CD4-positive, alpha-beta memory T cell (primary cell): ENCODE data around the gene SDHAF3. TPM values are rescaled to one million over a fixed set of nuclear protein-coding genes. Genes with fewer than 3 reads are reported as not detected.
"Not testable (repeated sequence)": the region's sequence is repeated elsewhere in the genome, so short reads cannot be mapped to it uniquely, and the experiment has no call there.

Experiments used
- CTCF ChIA-PET: fragments of 350-600 bp; sonication (Branson Sonifier 250); formaldehyde crosslinking; loops from one replicate; lab custom pipeline; 2021; ENCODE audit warnings: inconsistent platforms; ENCODE audit not compliant: partially characterized antibody; lab: Charles Lee
- POLR2A ChIA-PET: fragments of 350-600 bp; sonication (Branson Sonifier 250); formaldehyde crosslinking; loops from one replicate; lab custom pipeline; 2021; ENCODE audit not compliant: partially characterized antibody; lab: Charles Lee
- DNase-seq, 5 donors: peaks; one replicate each; pipeline versions ENCODE4 v3.0.0 to v3.0.0-alpha.2; 2020 to 2022; ENCODE audit warnings: mixed read lengths in 1 of 5
- H3K27ac ChIP-seq: one replicate; pipeline ENCODE4 v1.7.0; 2013; ENCODE audit warnings: low read depth, low read length
- H3K27me3 ChIP-seq: 2 replicates; pipeline ENCODE4 v1.7.0; 2013; ENCODE audit warnings: mild to moderate bottlenecking, low read length, moderate library complexity; ENCODE audit not compliant: insufficient read depth
- H3K36me3 ChIP-seq: 2 replicates; pipeline ENCODE4 v1.7.0; 2013; ENCODE audit warnings: mild to moderate bottlenecking, low read length, moderate library complexity; ENCODE audit not compliant: insufficient read depth
- H3K4me1 ChIP-seq: 2 replicates; pipeline ENCODE4 v1.7.0; 2013; ENCODE audit warnings: mild to moderate bottlenecking, low read length, moderate library complexity; ENCODE audit not compliant: insufficient read depth
- H3K4me3 ChIP-seq, 2 donors: one replicate each; pipeline ENCODE4 v1.7.0; 2013; ENCODE audit warnings: low read length in 2 of 2, mild to moderate bottlenecking in 1 of 2
- H3K9me3 ChIP-seq, 2 donors: one replicate each; pipeline ENCODE4 v1.7.0; 2013; ENCODE audit warnings: low read length in 2 of 2, control low read depth in 1 of 2; ENCODE audit not compliant: control insufficient read depth in 1 of 2
- H3K27ac Mint-ChIP-seq, 7 donors: one replicate each; pipeline ENCODE4 v1.8.0; 2020 to 2021; ENCODE audit warnings: mixed read lengths in 7 of 7, mild to moderate bottlenecking in 6 of 7, inconsistent platforms in 3 of 7, moderate library complexity in 3 of 7
- H3K27me3 Mint-ChIP-seq, 2 donors: one replicate each; pipeline ENCODE4 v1.8.0; 2020 to 2021; ENCODE audit warnings: mixed read lengths in 2 of 2
- H3K36me3 Mint-ChIP-seq, 2 donors: one replicate each; pipeline ENCODE4 v1.8.0; 2020 to 2021; ENCODE audit warnings: mixed read lengths in 2 of 2, inconsistent platforms in 1 of 2, mild to moderate bottlenecking in 1 of 2
- H3K4me1 Mint-ChIP-seq, 4 donors: one replicate each; pipeline ENCODE4 v1.8.0; 2020 to 2021; ENCODE audit warnings: mixed read lengths in 4 of 4, mild to moderate bottlenecking in 1 of 4
- H3K4me3 Mint-ChIP-seq, 8 donors: one replicate each; pipeline ENCODE4 v1.8.0; 2020 to 2021; ENCODE audit warnings: mixed read lengths in 8 of 8, mild to moderate bottlenecking in 7 of 8, moderate library complexity in 6 of 8, inconsistent platforms in 3 of 8
- H3K9me3 Mint-ChIP-seq, 8 donors: one replicate each; pipeline ENCODE4 v1.8.0; 2020 to 2021; ENCODE audit warnings: mixed read lengths in 8 of 8, mild to moderate bottlenecking in 5 of 8, inconsistent platforms in 3 of 8, moderate library complexity in 1 of 8
- intact Hi-C: fragments of 100-400 bp; cut with micrococcal nuclease; formaldehyde crosslinking; loops from one replicate; pipeline ENCODE4 v1.15.1; 2023
- polyA plus RNA-seq, 2 donors: library from polyadenylated mRNA; unstranded; fragments of 300-500 nt; fragmentation: Illumina TruSeq; gene quantifications; one replicate each; pipeline ENCODE4 v1.2.3, GENCODE V29; 2021
- total RNA-seq, 2 experiments: library from RNA; stranded (reverse); gene quantifications; one replicate each; pipeline ENCODE4 v1.2.3, GENCODE V29; 2021

SDHAF3 gene
- total and polyA plus RNA-seq, 4 experiments from 2014 or later = 10.8 to 64.9 (median 25.9) TPM

- Histone ChIP-seq H3K4me1 (no peaks in the 10 kb centered on the region), H3K36me3 (no peaks in the 10 kb centered on the region), H3K4me3 (no peak overlapping the region), H3K9me3 (no peaks in the 10 kb centered on the region), H3K27ac (no peak overlapping the region), H3K27me3 (no peaks in the 10 kb centered on the region)
- peaks cover 0 to 2% (median under 1%) of the 10 kb centered on the region in 4 donors for H3K4me1 Mint-ChIP-seq
- no peak overlapping the region for H3K27ac Mint-ChIP-seq
- no peak for DNase-seq
- no peak overlapping the region for H3K4me3 Mint-ChIP-seq
- H3K9me3 Mint-ChIP-seq = no peaks in the 10 kb centered on the region
- CTCF ChIA-PET = interaction anchor here (0.6 to 2.1 kb wide), 2 partner anchors 70 to 188 kb away, joined by 3 to 6 read pairs; no protein-coding TSS in a partner anchor
- no peaks in the 10 kb centered on the region for H3K36me3 Mint-ChIP-seq
- no peaks in the 10 kb centered on the region for H3K27me3 Mint-ChIP-seq
- intact Hi-C loops = loop anchor here (10.0 kb wide), 1 partner anchor 660 kb away; no protein-coding TSS in a partner anchor
- POLR2A ChIA-PET = no interaction called here
Measured at GRCh38 chr7:97174303-97174702, 56.8 kb downstream of the SDHAF3 start.

GRCh38 chr7:97179454-97180104 is 62.1 kb downstream of the SDHAF3 start:
- no peaks in the 10 kb centered on the region for H3K9me3 ChIP-seq
- H3K27ac Mint-ChIP-seq = peak overlapping the region in 1 of 7 donors; percentile 59
- H3K27me3 ChIP-seq = no peaks in the 10 kb centered on the region
- intact Hi-C loops = loop anchor here (1.0 to 10.0 kb wide), 6 partner anchors 35 to 1104 kb away; no protein-coding TSS in a partner anchor
- H3K36me3 ChIP-seq = no peaks in the 10 kb centered on the region
- peak; percentile 37 to 49 (median 44) for DNase-seq
- no peaks in the 10 kb centered on the region for H3K9me3 Mint-ChIP-seq
- H3K4me3 ChIP-seq = no peak overlapping the region
- no peak overlapping the region for H3K4me3 Mint-ChIP-seq
- H3K4me1 ChIP-seq = no peaks in the 10 kb centered on the region
- H3K4me1 Mint-ChIP-seq = peaks cover 0 to 3% (median 0%) of the 10 kb centered on the region in 4 donors
- H3K36me3 Mint-ChIP-seq = peaks cover 14 to 19% of the 10 kb centered on the region in 2 donors
- ChIA-PET CTCF (interaction anchor here (0.6 to 2.1 kb wide), 12 partner anchors 9 to 1850 kb away, joined by 3 to 12 read pairs (median 4); partner anchors contain the start of gene SDHAF3), POLR2A (no interaction called here)
- no peaks in the 10 kb centered on the region for H3K27me3 Mint-ChIP-seq
- H3K27ac ChIP-seq = no peak overlapping the region

- intact Hi-C loops = no loop called here
- no peak overlapping the region for H3K27ac ChIP-seq
- H3K4me1 ChIP-seq = no peaks in the 10 kb centered on the region
- H3K27me3 ChIP-seq = no peaks in the 10 kb centered on the region
- Mint-ChIP-seq H3K27me3 (peaks cover 8 to 13% of the 10 kb centered on the region in 2 donors), H3K27ac (no peak overlapping the region), H3K4me1 (no peaks in the 10 kb centered on the region), H3K9me3 (no peaks in the 10 kb centered on the region), H3K4me3 (no peak overlapping the region), H3K36me3 (peaks cover 10 to 33% of the 10 kb centered on the region in 2 donors)
- no peak for DNase-seq
- POLR2A ChIA-PET = no interaction called here
- CTCF ChIA-PET = no interaction called here
- H3K36me3 ChIP-seq = no peaks in the 10 kb centered on the region
- no peaks in the 10 kb centered on the region for H3K9me3 ChIP-seq
- H3K4me3 ChIP-seq = no peak overlapping the region
Measured at GRCh38 chr7:97187067-97187466, 69.6 kb downstream of the SDHAF3 start.

- H3K9me3 ChIP-seq, H3K4me1 ChIP-seq, H3K36me3 ChIP-seq, intact Hi-C loops, H3K4me1 Mint-ChIP-seq, H3K27me3 ChIP-seq, DNase-seq, H3K36me3 Mint-ChIP-seq, H3K4me3 Mint-ChIP-seq, H3K4me3 ChIP-seq, POLR2A ChIA-PET, H3K27ac ChIP-seq: not testable (repeated sequence)
- Mint-ChIP-seq H3K27ac (peak overlapping the region in 1 of 7 donors; percentile 16), H3K9me3 (peaks cover 0 to 11% (median 5%) of the 10 kb centered on the region in 8 donors), H3K27me3 (peaks cover 8 to 17% of the 10 kb centered on the region in 2 donors)
- CTCF ChIA-PET = interaction anchor here (1.1 kb wide), 1 partner anchor 8 kb away, joined by 3 read pairs; no protein-coding TSS in a partner anchor
Measured at GRCh38 chr7:97196174-97196573, 78.7 kb downstream of the SDHAF3 start.

GRCh38 chr7:97198596-97198995 is 81.1 kb downstream of the SDHAF3 start:
- Histone ChIP-seq H3K9me3 (no peaks in the 10 kb centered on the region), H3K27ac (no peak overlapping the region), H3K36me3 (no peaks in the 10 kb centered on the region), H3K4me1 (no peaks in the 10 kb centered on the region), H3K4me3 (no peak overlapping the region), H3K27me3 (peaks cover 3% of the 10 kb centered on the region)
- Mint-ChIP-seq H3K27ac (no peak overlapping the region), H3K9me3 (peaks cover 0 to 11% (median 5%) of the 10 kb centered on the region in 8 donors), H3K27me3 (peaks cover 5 to 14% of the 10 kb centered on the region in 2 donors), H3K36me3 (no peaks in the 10 kb centered on the region), H3K4me3 (no peak overlapping the region), H3K4me1 (no peaks in the 10 kb centered on the region)
- DNase-seq = no peak
- POLR2A ChIA-PET = no interaction called here
- intact Hi-C loops = no loop called here
- CTCF ChIA-PET = no interaction called here

- CTCF ChIA-PET = no interaction called here
- Histone ChIP-seq H3K9me3 (no peaks in the 10 kb centered on the region), H3K27ac (no peak overlapping the region), H3K36me3 (no peaks in the 10 kb centered on the region), H3K4me1 (no peaks in the 10 kb centered on the region), H3K27me3 (no peaks in the 10 kb centered on the region), H3K4me3 (no peak overlapping the region)
- H3K4me1 Mint-ChIP-seq = peaks cover 0 to 9% (median 3%) of the 10 kb centered on the region in 4 donors
- no peak overlapping the region for H3K27ac Mint-ChIP-seq
- peaks cover 3 to 9% of the 10 kb centered on the region in 2 donors for H3K27me3 Mint-ChIP-seq
- no peak for DNase-seq
- POLR2A ChIA-PET = no interaction called here
- no peaks in the 10 kb centered on the region for H3K36me3 Mint-ChIP-seq
- no peak overlapping the region for H3K4me3 Mint-ChIP-seq
- intact Hi-C loops = no loop called here
- peaks cover 0 to 10% (median 4%) of the 10 kb centered on the region in 8 donors for H3K9me3 Mint-ChIP-seq
Measured at GRCh38 chr7:97200018-97200417, 82.5 kb downstream of the SDHAF3 start.

GRCh38 chr7:97203957-97204356 is 86.5 kb downstream of the SDHAF3 start:
- POLR2A ChIA-PET = no interaction called here
- peaks cover 0 to 2% (median 0%) of the 10 kb centered on the region in 8 donors for H3K9me3 Mint-ChIP-seq

More at GRCh38 chr7:97203957-97204356, 86.5 kb downstream of the SDHAF3 start:
- Histone ChIP-seq H3K4me3 (no peak overlapping the region), H3K27me3 (no peaks in the 10 kb centered on the region), H3K27ac (no peak overlapping the region), H3K4me1 (no peaks in the 10 kb centered on the region), H3K9me3 (no peaks in the 10 kb centered on the region), H3K36me3 (no peaks in the 10 kb centered on the region)
- Mint-ChIP-seq H3K4me3 (no peak overlapping the region), H3K36me3 (no peaks in the 10 kb centered on the region), H3K27me3 (peaks cover 1% of the 10 kb centered on the region in 2 donors), H3K27ac (no peak overlapping the region), H3K4me1 (peaks cover 0 to 9% (median 3%) of the 10 kb centered on the region in 4 donors)
- DNase-seq = no peak
- CTCF ChIA-PET = no interaction called here
- intact Hi-C loops = no loop called here
